ENCODE data around the gene MAPK8IP2. TPM values are rescaled to one million over a fixed set of nuclear protein-coding genes. Genes with fewer than 3 reads are reported as not detected.

The MAPK8IP2 gene
- polyA plus RNA-seq, 1 donor (not counting 4 experiments of a cell fraction or from before 2014, with no cell fraction given) = 0.29 TPM

DNA sequence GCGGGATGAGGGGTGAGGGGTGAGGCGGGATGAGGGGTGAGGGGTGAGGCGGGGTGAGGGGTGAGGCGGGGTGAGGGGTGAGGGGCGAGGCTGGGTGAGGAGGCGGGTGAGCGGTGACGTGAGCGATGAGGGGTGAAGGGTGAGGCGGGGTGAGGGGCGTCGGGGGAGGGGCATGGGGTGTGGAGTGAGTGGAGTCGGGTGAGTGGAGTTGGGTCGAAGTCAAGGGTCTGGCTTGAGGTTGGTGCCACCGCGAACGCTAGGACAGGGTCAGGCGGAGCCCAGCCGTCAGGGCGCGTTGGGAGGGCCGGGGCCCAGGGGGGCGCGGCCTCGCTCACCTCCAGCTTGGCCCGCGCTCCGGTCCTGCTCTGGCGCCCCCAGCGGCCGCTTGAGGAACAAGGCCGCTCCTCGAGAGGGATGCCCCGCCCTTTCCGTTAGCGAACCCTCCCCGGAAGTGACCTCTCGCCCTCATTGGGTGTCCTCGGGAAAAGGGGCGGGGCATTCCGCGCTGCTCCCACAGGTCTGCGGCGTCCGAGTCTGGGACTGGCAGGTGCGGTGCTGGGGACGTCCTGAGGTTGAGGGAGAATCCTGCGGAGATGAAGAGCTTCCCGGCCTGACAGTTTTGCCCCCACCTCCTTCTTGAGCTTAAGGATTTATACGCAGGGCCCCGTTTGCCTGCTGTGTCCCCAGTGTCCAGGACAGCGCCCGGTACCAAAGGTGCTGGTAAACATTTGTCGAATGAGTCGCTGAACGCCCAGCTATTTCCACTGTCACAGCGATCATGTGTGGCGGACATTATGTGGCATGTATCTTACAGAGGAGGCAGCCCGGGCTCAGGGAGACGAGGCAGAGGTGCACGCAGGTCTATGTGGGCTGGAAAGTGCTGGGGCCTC is 37.8 kb upstream of the MAPK8IP2 start, which contains the start of gene SYCE3:
TSS of gene SYCE3 (minus strand) at position 397 of the 890 bp plus-strand sequence. CDS start 6,514 bp downstream, outside the sequence.
- dilution Hi-C loops (cut with MboI; ENCODE audit: extremely low pct_ligation_motif_present, low sequenced_read_pairs) = no loop called here
- Histone ChIP-seq H3K36me3 (ENCODE audit: control insufficient read depth in 2 of 2, extremely low read depth in 1 of 2, insufficient read depth in 2 of 2, low read length in 2 of 2) (no peaks in the 10 kb centered on the region), H4K20me1 (ENCODE audit: control insufficient read depth, extremely low read depth, insufficient read depth, low read length) (no peaks in the 10 kb centered on the region), H3K79me2 (ENCODE audit: control insufficient read depth, insufficient read depth, low read length) (no peaks in the 10 kb centered on the region), H3K4me2 (ENCODE audit: control insufficient read depth, extremely low read depth, insufficient read depth, low read depth, low read length) (peak within 1 kb of the TSS; percentile 94), H3K27ac (ENCODE audit: control insufficient read depth, insufficient read depth, low read length) (no peak within 1 kb of the TSS), H3K27me3 (ENCODE audit: control insufficient read depth, extremely low read depth, insufficient read depth, low read length) (no peaks in the 10 kb centered on the region), H3K9me1 (ENCODE audit: control insufficient read depth, extremely low read depth, insufficient read depth, low read length) (no peaks in the 10 kb centered on the region), H2AFZ (ENCODE audit: control insufficient read depth, low read length) (peak within 1 kb of the TSS; percentile 90), H3K4me3 (ENCODE audit: control insufficient read depth in 2 of 3, extremely low read depth in 1 of 3, insufficient read depth in 2 of 3, low read depth in 1 of 3, low read length in 3 of 3) (peak within 1 kb of the TSS; percentile 61 to 87 (median 85)), H3K9ac (ENCODE audit: control insufficient read depth, extremely low read depth, insufficient read depth, low read length) (peak within 1 kb of the TSS; percentile 76), H3K9me3 (ENCODE audit: control insufficient read depth, low read depth, low read length) (no peaks in the 10 kb centered on the region), H3K4me1 (ENCODE audit: control insufficient read depth, extremely low read depth, insufficient read depth, low read length) (peaks cover 16% of the 10 kb centered on the region)
- DNase-seq (ENCODE audit: low read depth, low spot score) (peak; percentile 77), FAIRE-seq (peak; percentile 69)
- TF ChIP-seq EZH2 (IDR thresholded peaks at IDR 0.05; ENCODE audit: low read length) = no peak
- TF ChIP-seq, protein P1, sequence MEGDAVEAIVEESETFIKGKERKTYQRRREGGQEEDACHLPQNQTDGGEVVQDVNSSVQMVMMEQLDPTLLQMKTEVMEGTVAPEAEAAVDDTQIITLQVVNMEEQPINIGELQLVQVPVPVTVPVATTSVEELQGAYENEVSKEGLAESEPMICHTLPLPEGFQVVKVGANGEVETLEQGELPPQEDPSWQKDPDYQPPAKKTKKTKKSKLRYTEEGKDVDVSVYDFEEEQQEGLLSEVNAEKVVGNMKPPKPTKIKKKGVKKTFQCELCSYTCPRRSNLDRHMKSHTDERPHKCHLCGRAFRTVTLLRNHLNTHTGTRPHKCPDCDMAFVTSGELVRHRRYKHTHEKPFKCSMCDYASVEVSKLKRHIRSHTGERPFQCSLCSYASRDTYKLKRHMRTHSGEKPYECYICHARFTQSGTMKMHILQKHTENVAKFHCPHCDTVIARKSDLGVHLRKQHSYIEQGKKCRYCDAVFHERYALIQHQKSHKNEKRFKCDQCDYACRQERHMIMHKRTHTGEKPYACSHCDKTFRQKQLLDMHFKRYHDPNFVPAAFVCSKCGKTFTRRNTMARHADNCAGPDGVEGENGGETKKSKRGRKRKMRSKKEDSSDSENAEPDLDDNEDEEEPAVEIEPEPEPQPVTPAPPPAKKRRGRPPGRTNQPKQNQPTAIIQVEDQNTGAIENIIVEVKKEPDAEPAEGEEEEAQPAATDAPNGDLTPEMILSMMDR (optimal IDR thresholded peaks at IDR 0.05 in 1 of 3, IDR thresholded peaks at IDR 0.05 in 1 of 3, conservative IDR thresholded peaks at IDR 0.05 in 1 of 3; ENCODE audit: extremely low read depth in 1 of 3, insufficient read depth in 2 of 3, low read length in 3 of 3) = peak; percentile 72 to 95 (median 85)

DNA sequence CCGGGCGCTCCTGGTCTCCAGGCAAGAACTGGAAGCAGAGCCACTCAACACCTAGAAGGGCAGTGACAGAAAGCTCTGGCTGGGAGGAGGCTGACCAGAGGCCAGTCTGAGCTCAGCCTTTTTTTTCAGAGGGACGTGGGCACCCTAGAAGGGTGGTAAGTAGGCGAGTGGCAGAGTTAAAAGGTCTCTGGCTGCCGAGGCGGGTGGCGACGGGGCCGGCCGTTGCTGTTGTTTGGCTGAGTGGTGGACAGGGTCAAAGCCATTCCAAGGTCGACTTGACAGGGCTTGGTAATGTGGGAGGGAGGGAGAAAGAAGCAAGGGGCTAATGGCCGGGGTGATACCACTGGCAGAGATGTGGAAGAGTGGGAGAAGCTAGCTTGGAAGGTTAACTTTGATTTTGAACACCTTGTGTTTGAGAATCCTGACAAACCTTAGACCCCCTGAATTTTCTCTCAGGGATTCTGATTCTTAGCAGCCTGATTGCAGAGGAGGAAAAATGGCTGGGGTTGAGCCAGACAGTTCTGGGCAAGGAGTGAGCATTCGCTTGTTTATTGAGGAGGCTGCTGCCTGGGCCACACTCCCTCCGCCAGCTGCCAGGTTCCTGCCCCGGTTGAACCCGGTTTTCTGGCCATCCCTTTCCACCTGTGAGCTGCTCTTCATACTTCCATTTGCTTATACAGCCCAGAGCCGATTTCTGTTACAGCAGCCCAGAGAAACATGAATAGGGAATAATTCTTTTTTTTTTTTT is 37.0 kb upstream of the MAPK8IP2 start:
- Histone ChIP-seq H4K20me1 (ENCODE audit: control insufficient read depth, extremely low read depth, insufficient read depth, low read length) (no peaks in the 10 kb centered on the region), H3K4me3 (ENCODE audit: control insufficient read depth in 2 of 3, extremely low read depth in 1 of 3, insufficient read depth in 2 of 3, low read depth in 1 of 3, low read length in 3 of 3) (peak overlapping the region; percentile 61 to 87 (median 85)), H3K4me1 (ENCODE audit: control insufficient read depth, extremely low read depth, insufficient read depth, low read length) (peaks cover 16% of the 10 kb centered on the region), H3K27me3 (ENCODE audit: control insufficient read depth, extremely low read depth, insufficient read depth, low read length) (no peaks in the 10 kb centered on the region), H3K36me3 (ENCODE audit: control insufficient read depth in 2 of 2, extremely low read depth in 1 of 2, insufficient read depth in 2 of 2, low read length in 2 of 2) (peaks cover 0 to under 1% of the 10 kb centered on the region in 2 experiments), H3K9me1 (ENCODE audit: control insufficient read depth, extremely low read depth, insufficient read depth, low read length) (no peaks in the 10 kb centered on the region), H3K4me2 (ENCODE audit: control insufficient read depth, extremely low read depth, insufficient read depth, low read depth, low read length) (peak overlapping the region; percentile 94), H3K79me2 (ENCODE audit: control insufficient read depth, insufficient read depth, low read length) (no peaks in the 10 kb centered on the region), H3K9me3 (ENCODE audit: control insufficient read depth, low read depth, low read length) (no peaks in the 10 kb centered on the region), H3K27ac (ENCODE audit: control insufficient read depth, insufficient read depth, low read length) (no peak overlapping the region), H2AFZ (ENCODE audit: control insufficient read depth, low read length) (peak overlapping the region; percentile 90), H3K9ac (ENCODE audit: control insufficient read depth, extremely low read depth, insufficient read depth, low read length) (peak overlapping the region; percentile 76)
- FAIRE-seq = no peak
- TF ChIP-seq EZH2 (IDR thresholded peaks at IDR 0.05; ENCODE audit: low read length) = no peak
- TF ChIP-seq, protein P1 (optimal IDR thresholded peaks at IDR 0.05 in 1 of 3, IDR thresholded peaks at IDR 0.05 in 1 of 3, conservative IDR thresholded peaks at IDR 0.05 in 1 of 3; ENCODE audit: extremely low read depth in 1 of 3, insufficient read depth in 2 of 3, low read length in 3 of 3) = no peak
- dilution Hi-C loops (cut with MboI; ENCODE audit: extremely low pct_ligation_motif_present, low sequenced_read_pairs) = no loop called here
- DNase-seq (ENCODE audit: low read depth, low spot score) = no peak

Measured in keratinocyte (primary cell).